ENCODE data around the gene ZMYND12.

- TF ChIP-seq CTCF (conservative IDR thresholded peaks at IDR 0.05; ENCODE audit: low read depth, low read length) (no peak), EZH2phosphoT487 (IDR thresholded peaks at IDR 0.05; ENCODE audit: borderline replicate concordance, low read length) (no peak), EZH2 (IDR thresholded peaks at IDR 0.05; ENCODE audit: low read length, unreplicated experiment) (no peak)
Measured at GRCh38 chr1:42461196-42461595, 5.4 kb upstream of the ZMYND12 start.
